H54 (cell line): Measurements from ENCODE around the gene DIAPH1.

ENCODE experiments used
- DNase-seq: peaks from one replicate; pipeline ENCODE4 v3.0.0; 2011; ENCODE audit warnings: low spot score, mixed read lengths; ENCODE audit not compliant: insufficient read length
- FAIRE-seq: peaks from 3 replicates; lab custom pipeline; 2011; peaks lifted over from hg19 to GRCh38; lab: Jason Lieb, UNC
- POLR2A ChIP-seq: IDR thresholded peaks from 2 replicates; pipeline ENCODE4 v1.6.1; 2011; ENCODE audit warnings: low read depth, mild to moderate bottlenecking, low read length

The DIAPH1 gene

GRCh38 chr5:141510850-141511601 lies 107.8 kb downstream of the DIAPH1 start:
- TF ChIP-seq POLR2A, result no peak
- DNase-seq, result no peak
- no peak for FAIRE-seq

- FAIRE-seq (no peak), DNase-seq (no peak)
- no peak for TF ChIP-seq POLR2A
Observed at GRCh38 chr5:141510160-141510559, 108.6 kb downstream of the DIAPH1 start.

DNA sequence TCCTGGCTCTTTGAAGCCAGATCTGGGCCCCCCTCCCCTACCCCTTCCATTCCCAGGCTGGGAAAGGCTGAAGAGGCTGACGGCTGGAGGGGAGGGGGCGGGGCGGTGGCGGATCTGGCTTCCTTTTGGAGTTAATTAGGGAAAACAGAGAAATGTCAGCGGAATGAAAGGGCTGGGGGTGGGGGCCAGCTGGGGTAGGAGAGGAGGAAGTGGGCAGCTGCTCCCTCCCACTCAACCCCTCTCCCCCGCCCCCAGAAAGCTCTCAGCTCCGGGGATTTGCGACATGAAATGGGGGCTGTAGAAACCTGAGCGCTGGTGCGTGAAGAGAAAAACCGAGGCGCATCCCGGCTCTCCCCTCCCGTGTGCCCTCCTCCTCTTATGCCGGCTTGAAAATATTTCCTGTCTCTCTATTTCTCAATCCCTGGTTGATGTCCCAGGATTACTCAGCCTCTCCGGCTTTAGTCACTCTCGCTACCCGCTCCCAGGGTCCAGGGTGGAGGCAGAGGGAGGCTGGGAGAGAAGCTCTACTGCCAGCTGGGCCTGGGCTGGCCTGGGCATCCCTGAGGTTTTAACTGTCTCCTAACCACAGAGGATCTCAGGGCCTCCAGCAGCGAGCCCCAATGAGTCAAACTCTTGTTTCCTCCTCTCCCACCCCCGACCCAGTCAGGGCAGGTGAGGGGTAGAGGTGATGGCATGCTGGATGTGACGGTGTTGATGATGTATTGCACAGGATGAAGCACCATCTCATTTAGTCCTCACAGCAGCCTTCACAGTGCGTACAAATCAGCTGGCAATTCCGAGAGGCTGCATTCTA lies 109.8 kb downstream of the DIAPH1 start:
- peak; percentile 29; the same call in 1 of the 2 replicates for TF ChIP-seq POLR2A
- DNase-seq, result peak; percentile 94
- no peak for FAIRE-seq

DNA sequence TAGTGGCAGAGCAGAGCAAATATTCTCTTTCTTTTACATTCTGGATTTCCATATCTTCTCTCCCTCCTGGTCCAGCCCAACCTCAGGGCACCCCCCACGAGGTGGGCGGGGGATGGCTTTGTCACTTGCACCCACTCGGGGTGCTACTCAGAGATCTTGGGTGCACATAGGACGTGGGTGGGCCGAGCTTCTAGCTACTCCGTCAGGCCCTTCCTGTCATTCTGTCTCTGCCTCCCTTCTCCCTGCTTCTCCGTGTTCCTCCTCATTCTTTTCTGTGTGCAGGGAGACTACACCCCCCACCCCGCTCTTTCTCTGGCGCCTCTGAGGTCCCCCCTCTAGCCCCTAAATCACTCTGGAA lies 110.4 kb downstream of the DIAPH1 start:
- FAIRE-seq (no peak), DNase-seq (peak; percentile 35)
- no peak for TF ChIP-seq POLR2A

GRCh38 chr5:141507387-141508091 lies 111.3 kb downstream of the DIAPH1 start:
- no peak for TF ChIP-seq POLR2A
- FAIRE-seq (no peak), DNase-seq (no peak)

GRCh38 chr5:141506381-141507155 lies 112.2 kb downstream of the DIAPH1 start:
- no peak for TF ChIP-seq POLR2A
- FAIRE-seq (no peak), DNase-seq (no peak)

DNA sequence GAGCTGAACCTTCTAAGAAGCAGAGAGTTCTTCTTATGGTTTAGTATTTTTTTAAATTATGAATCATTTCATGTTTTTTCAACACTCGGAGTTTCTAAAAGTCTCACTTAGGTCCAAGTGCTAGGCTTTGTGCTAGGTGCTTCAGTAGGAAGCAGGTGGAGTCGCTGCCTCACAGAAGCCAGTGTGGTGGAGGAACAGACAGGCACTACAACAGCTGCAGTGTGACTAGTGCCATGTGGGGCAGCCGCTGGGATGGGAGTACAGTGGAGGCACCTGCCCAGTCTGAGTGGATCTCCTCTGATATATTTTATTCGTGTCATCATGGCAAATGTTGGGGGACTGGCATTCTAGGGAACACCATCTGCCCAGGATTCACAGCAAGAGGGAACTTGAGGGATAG lies 114.6 kb downstream of the DIAPH1 start:
- no peak for DNase-seq
- no peak for FAIRE-seq
- no peak for TF ChIP-seq POLR2A

- TF ChIP-seq POLR2A, result no peak
- DNase-seq, result no peak
- FAIRE-seq, result no peak
Observed at GRCh38 chr5:141503681-141504080, 115.1 kb downstream of the DIAPH1 start.

GRCh38 chr5:141501761-141502160 lies 117.0 kb downstream of the DIAPH1 start:
- no peak for FAIRE-seq
- no peak for DNase-seq
- no peak for TF ChIP-seq POLR2A

DNA sequence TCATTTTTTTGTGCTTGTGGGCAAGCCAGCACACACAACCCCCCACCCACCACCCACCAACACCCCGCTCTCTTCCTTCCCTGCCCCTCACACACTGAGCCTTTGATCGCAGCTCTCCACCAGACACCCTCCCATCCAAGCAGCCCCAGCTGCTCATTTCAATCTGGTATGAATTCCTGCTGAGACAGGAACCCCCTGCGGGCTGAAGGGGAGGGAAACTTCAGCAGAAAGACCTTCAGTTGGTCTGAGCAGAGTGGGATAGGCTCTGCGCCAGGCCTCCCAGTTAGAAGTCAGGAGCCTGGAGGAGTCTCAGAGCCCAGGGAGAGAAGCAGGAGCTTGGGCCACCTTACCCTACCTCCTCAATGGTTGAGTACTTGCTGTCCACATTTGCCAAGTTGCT lies 122.8 kb downstream of the DIAPH1 start:
- TF ChIP-seq POLR2A, result no peak
- no peak for FAIRE-seq
- no peak for DNase-seq

GRCh38 chr5:141495453-141495811 lies 123.4 kb downstream of the DIAPH1 start:
- FAIRE-seq (no peak), DNase-seq (no peak)
- no peak for TF ChIP-seq POLR2A

- no peak for DNase-seq
- FAIRE-seq, result no peak
- TF ChIP-seq POLR2A, result no peak
Observed at GRCh38 chr5:141494761-141495452, 123.9 kb downstream of the DIAPH1 start.
